Keratinocyte (primary cell): Measurements from ENCODE around the gene KRT23. TPM values are rescaled to one million over a fixed set of nuclear protein-coding genes. Genes with fewer than 3 reads are reported as not detected.

Experiments
- DNase-seq: peaks from one replicate; pipeline ENCODE4 v3.0.0-alpha.2; 2011; ENCODE audit warnings: low read depth, missing footprints, low spot score
- FAIRE-seq: peaks from 2 replicates; lab custom pipeline; 2011; peaks lifted over from hg19 to GRCh38; lab: Jason Lieb, UNC
- H2AFZ ChIP-seq: 2 replicates; pipeline ENCODE4 v1.6.0; 2012; ENCODE audit warnings: low read length, control low read depth, inconsistent platforms; ENCODE audit not compliant: control insufficient read depth
- H3K27ac ChIP-seq: 2 replicates; pipeline ENCODE4 v1.5.1; 2011; ENCODE audit warnings: low read length; ENCODE audit not compliant: control insufficient read depth, insufficient read depth
- H3K27me3 ChIP-seq: 3 replicates; pipeline ENCODE4 v1.6.0; 2011; ENCODE audit warnings: low read length; ENCODE audit not compliant: control insufficient read depth, insufficient read depth; ENCODE audit errors: extremely low read depth
- H3K36me3 ChIP-seq, 2 experiments: 2 replicates in 1 of 2; 3 replicates in 1 of 2; pipeline ENCODE4 v1.5.1; 2011; ENCODE audit warnings: low read length in 2 of 2, mild to moderate bottlenecking in 1 of 2; ENCODE audit not compliant: control insufficient read depth in 2 of 2, insufficient read depth in 2 of 2; ENCODE audit errors: extremely low read depth in 1 of 2
- H3K4me1 ChIP-seq: 3 replicates; pipeline ENCODE4 v1.5.1; 2011; ENCODE audit warnings: low read length; ENCODE audit not compliant: control insufficient read depth, insufficient read depth; ENCODE audit errors: extremely low read depth
- H3K4me2 ChIP-seq: 3 replicates; pipeline ENCODE4 v1.6.0; 2011; ENCODE audit warnings: low read depth, low read length; ENCODE audit not compliant: control insufficient read depth, insufficient read depth; ENCODE audit errors: extremely low read depth
- H3K4me3 ChIP-seq, 3 experiments: fragments of 200-600 bp in 1 of 3; sonication (generic) in 1 of 3; 2 replicates in 2 of 3; 3 replicates in 1 of 3; pipeline ENCODE4 v1.5.1; 2011 to 2016; ENCODE audit warnings: low read length in 3 of 3, mild to moderate bottlenecking in 3 of 3, control low read depth in 2 of 3, inconsistent platforms in 1 of 3, low read depth in 1 of 3, mixed read lengths in 1 of 3, mixed run types in 1 of 3, moderate library complexity in 1 of 3; ENCODE audit not compliant: control insufficient read depth in 2 of 3, insufficient read depth in 2 of 3; ENCODE audit errors: extremely low read depth in 1 of 3
- H3K79me2 ChIP-seq: 2 replicates; pipeline ENCODE4 v1.6.0; 2012; ENCODE audit warnings: low read length; ENCODE audit not compliant: control insufficient read depth, insufficient read depth
- H3K9ac ChIP-seq: 3 replicates; pipeline ENCODE4 v1.6.0; 2011; ENCODE audit warnings: low read length; ENCODE audit not compliant: control insufficient read depth, insufficient read depth; ENCODE audit errors: extremely low read depth
- H3K9me1 ChIP-seq: 3 replicates; pipeline ENCODE4 v1.6.0; 2011; ENCODE audit warnings: low read length; ENCODE audit not compliant: control insufficient read depth, insufficient read depth; ENCODE audit errors: extremely low read depth
- H3K9me3 ChIP-seq: 2 replicates; pipeline ENCODE4 v1.5.1; 2012; ENCODE audit warnings: low read depth, low read length; ENCODE audit not compliant: control insufficient read depth
- H4K20me1 ChIP-seq: 3 replicates; pipeline ENCODE4 v1.6.0; 2011; ENCODE audit warnings: low read length; ENCODE audit not compliant: control insufficient read depth, insufficient read depth; ENCODE audit errors: extremely low read depth
- EZH2 ChIP-seq: IDR thresholded peaks from one replicate; pipeline ENCODE4 v1.6.1; 2012; ENCODE audit warnings: inconsistent platforms, mild to moderate bottlenecking, low read length, moderate library complexity
- dilution Hi-C: fragments of 300-500 bp; cut with MboI; formaldehyde crosslinking; loops from one replicate; pipeline ENCODE4 v1.7.0; 2020; ENCODE audit warnings: low sequenced_read_pairs; ENCODE audit not compliant: extremely low pct_ligation_motif_present
- polyA plus RNA-seq, 5 experiments: library from polyadenylated mRNA; depleted of rRNA in 3 of 5; stranded (reverse) in 3 of 5; stranded (forward) in 1 of 5; unstranded in 1 of 5; fragments of >200 nt; gene quantifications; 1 replicate in 1 of 5; 2 replicates in 3 of 5; 3 replicates in 1 of 5; pipeline versions ENCODE4 v1.2.1 to v1.2.3, GENCODE V29; 2011 to 2012; ENCODE audit warnings: missing spikeins in 2 of 5, low read depth in 1 of 5, low replicate concordance in 1 of 5
- TF ChIP-seq, protein P1 (sequence below), 3 experiments: IDR thresholded peaks in 1 of 3; conservative IDR thresholded peaks in 1 of 3; optimal IDR thresholded peaks in 1 of 3; 2 replicates in 2 of 3; 3 replicates in 1 of 3; pipeline versions ENCODE3 to v1.5.1; 2011; ENCODE audit warnings: low read length in 3 of 3, mild to moderate bottlenecking in 3 of 3, moderate library complexity in 2 of 3, control low read depth in 1 of 3, inconsistent platforms in 1 of 3; ENCODE audit not compliant: insufficient read depth in 2 of 3; ENCODE audit errors: extremely low read depth in 1 of 3

The KRT23 gene
- polyA plus RNA-seq, 1 donor (not counting 4 experiments of a cell fraction or from before 2014, with no cell fraction given) = 8.2 TPM

DNA sequence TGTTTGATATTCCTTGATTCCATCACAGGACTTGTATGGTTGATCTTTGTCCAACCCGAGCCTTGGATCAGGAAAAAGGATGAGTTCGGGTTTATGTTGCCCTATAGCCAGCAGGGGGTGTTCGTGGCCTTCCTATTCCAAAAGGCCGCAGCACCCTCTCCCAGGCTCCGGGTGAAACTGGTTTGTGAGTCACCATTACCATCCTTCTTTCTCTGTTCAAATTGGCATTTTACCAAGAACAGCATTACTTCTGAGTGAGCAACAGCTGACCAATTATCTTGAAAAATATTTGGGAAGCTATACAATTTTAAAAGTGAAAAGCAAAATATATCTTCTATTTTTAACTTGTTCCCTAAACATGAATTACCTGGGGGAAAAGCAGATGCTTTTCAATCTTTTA, 28.1 kb downstream of the KRT23 start:
- Histone ChIP-seq H3K4me3 (no peak overlapping the region), H3K9ac (peak overlapping the region; percentile 67)
- FAIRE-seq = peak; percentile 93

DNA sequence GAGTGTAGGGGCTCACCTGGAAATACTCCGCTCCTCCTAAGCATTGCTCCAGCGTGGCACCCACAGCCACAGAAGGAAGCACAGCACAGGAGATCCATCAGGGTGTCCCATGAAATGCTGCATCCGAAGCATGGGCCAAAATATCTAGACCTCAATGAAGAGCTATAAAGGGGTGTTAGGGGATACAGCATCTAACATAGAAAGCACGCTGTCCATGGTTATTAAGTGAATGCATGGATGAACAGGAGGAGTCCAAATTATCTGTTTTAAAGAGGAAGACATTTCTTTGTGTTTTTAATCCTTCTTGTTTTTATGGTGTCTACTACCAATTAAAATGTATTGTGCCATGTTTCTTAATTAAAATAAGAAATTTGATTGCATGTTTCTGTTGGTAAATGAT, 30.8 kb downstream of the KRT23 start:
- DNase-seq (no peak), FAIRE-seq (no peak)
- Histone ChIP-seq H3K79me2 (no peaks in the 10 kb centered on the region), H3K9ac (no peak overlapping the region), H3K27me3 (no peaks in the 10 kb centered on the region), H3K4me1 (peaks cover 42% of the 10 kb centered on the region), H3K36me3 (no peaks in the 10 kb centered on the region), H3K9me1 (no peaks in the 10 kb centered on the region), H3K4me2 (no peak overlapping the region), H4K20me1 (no peaks in the 10 kb centered on the region), H3K27ac (no peak overlapping the region), H2AFZ (no peak overlapping the region), H3K9me3 (no peaks in the 10 kb centered on the region), H3K4me3 (no peak overlapping the region)
- dilution Hi-C loops = no loop called here
- no peak for TF ChIP-seq EZH2
- TF ChIP-seq, protein P1, sequence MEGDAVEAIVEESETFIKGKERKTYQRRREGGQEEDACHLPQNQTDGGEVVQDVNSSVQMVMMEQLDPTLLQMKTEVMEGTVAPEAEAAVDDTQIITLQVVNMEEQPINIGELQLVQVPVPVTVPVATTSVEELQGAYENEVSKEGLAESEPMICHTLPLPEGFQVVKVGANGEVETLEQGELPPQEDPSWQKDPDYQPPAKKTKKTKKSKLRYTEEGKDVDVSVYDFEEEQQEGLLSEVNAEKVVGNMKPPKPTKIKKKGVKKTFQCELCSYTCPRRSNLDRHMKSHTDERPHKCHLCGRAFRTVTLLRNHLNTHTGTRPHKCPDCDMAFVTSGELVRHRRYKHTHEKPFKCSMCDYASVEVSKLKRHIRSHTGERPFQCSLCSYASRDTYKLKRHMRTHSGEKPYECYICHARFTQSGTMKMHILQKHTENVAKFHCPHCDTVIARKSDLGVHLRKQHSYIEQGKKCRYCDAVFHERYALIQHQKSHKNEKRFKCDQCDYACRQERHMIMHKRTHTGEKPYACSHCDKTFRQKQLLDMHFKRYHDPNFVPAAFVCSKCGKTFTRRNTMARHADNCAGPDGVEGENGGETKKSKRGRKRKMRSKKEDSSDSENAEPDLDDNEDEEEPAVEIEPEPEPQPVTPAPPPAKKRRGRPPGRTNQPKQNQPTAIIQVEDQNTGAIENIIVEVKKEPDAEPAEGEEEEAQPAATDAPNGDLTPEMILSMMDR (optimal IDR thresholded peaks at IDR 0.05 in 1 of 3, IDR thresholded peaks at IDR 0.05 in 1 of 3, conservative IDR thresholded peaks at IDR 0.05 in 1 of 3; ENCODE audit: extremely low read depth in 1 of 3, insufficient read depth in 2 of 3, low read length in 3 of 3) = no peak

More for the DNA sequence above, 28.1 kb downstream of the KRT23 start:
- DNase-seq = peak; percentile 91
- H3K36me3 ChIP-seq = no peaks in the 10 kb centered on the region
- no peaks in the 10 kb centered on the region for H3K27me3 ChIP-seq
- no peaks in the 10 kb centered on the region for H4K20me1 ChIP-seq
- peak overlapping the region; percentile 46 for H3K4me2 ChIP-seq
- no peak for TF ChIP-seq EZH2
- TF ChIP-seq, protein P1 (optimal IDR thresholded peaks at IDR 0.05 in 1 of 3, IDR thresholded peaks at IDR 0.05 in 1 of 3, conservative IDR thresholded peaks at IDR 0.05 in 1 of 3; ENCODE audit: extremely low read depth in 1 of 3, insufficient read depth in 2 of 3, low read length in 3 of 3) = peak; percentile 74 to 86 (median 78)
- H3K4me1 ChIP-seq = peaks cover 37% of the 10 kb centered on the region
- no peak overlapping the region for H2AFZ ChIP-seq
- no peaks in the 10 kb centered on the region for H3K9me3 ChIP-seq
- H3K27ac ChIP-seq = peak overlapping the region; percentile 71
- H3K9me1 ChIP-seq = no peaks in the 10 kb centered on the region
- no peaks in the 10 kb centered on the region for H3K79me2 ChIP-seq
- dilution Hi-C loops = no loop called here
